ENCODE data around the gene ZNF532. TPM values are rescaled to one million over a fixed set of nuclear protein-coding genes. Genes with fewer than 3 reads are reported as not detected.

ZNF532 gene
- total RNA-seq, 4 donors from 2014 or later = 16.2 to 26.9 (median 22.7) TPM

DNA sequence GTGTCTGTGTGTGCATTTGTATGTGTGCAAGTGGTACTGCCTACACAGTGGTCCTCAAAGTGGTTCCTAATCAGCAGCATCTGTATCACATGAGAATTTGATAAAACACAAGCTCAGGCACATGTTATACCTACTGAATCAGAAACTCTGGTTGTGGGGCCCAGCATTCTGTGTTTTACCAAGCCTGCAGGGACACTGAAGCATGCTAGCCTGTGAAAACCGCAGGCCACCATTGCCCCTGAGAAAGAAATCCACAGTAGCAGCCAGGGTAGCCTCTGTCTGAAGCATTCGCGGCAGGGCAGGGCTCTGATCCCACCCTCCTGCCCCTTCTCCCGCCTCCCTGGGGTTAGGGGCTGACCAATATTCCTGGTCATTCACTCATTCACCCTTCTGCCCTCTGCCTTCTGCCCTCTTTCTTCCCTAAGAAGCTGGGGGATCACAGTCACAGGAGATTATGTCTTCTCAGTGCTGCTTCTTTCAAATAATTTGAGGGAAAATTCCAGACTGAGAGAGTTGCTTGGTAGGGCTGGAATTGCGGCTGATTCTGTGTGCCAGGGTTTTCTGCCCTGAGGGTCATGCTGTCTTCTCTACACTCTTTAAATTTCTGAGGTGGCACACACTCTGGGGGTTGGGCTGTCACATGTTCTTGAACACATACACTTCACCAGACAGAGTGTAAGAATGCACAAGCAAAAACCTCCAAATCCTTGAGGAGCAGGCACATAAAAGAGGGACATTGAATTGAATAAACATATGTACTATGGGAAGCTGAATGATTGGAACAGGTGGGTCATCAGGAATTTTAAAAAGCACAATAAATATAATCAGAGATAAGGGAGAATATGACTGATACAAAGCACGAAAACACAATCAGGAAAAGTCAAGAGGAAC is 148.4 kb downstream of the ZNF532 start:
- Histone ChIP-seq H3K36me3 (no peaks in the 10 kb centered on the region), H3K4me3 (no peak overlapping the region), H3K9me3 (no peaks in the 10 kb centered on the region), H3K4me1 (no peaks in the 10 kb centered on the region), H3K27me3 (no peaks in the 10 kb centered on the region), H3K27ac (no peak overlapping the region)
- WGBS, 2 donors (ENCODE audit: low coverage in 1 of 2) = 48 to 52% methylated on average over 2 to 6 of the region's 6 CpGs
- in situ Hi-C loops (cut with MboI; ENCODE audit: low pct_ligation_motif_present in 1 of 4, low pct_unique_long_range_greater_than_20kb in 1 of 4, low sequenced_read_pairs in 3 of 4) = no loop called here
- no peak for TF ChIP-seq EP300 (IDR thresholded peaks at IDR 0.05; ENCODE audit: low read depth)
- TF ChIP-seq, protein P1, sequence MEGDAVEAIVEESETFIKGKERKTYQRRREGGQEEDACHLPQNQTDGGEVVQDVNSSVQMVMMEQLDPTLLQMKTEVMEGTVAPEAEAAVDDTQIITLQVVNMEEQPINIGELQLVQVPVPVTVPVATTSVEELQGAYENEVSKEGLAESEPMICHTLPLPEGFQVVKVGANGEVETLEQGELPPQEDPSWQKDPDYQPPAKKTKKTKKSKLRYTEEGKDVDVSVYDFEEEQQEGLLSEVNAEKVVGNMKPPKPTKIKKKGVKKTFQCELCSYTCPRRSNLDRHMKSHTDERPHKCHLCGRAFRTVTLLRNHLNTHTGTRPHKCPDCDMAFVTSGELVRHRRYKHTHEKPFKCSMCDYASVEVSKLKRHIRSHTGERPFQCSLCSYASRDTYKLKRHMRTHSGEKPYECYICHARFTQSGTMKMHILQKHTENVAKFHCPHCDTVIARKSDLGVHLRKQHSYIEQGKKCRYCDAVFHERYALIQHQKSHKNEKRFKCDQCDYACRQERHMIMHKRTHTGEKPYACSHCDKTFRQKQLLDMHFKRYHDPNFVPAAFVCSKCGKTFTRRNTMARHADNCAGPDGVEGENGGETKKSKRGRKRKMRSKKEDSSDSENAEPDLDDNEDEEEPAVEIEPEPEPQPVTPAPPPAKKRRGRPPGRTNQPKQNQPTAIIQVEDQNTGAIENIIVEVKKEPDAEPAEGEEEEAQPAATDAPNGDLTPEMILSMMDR (IDR thresholded peaks at IDR 0.05) = no peak
- no peak for TF ChIP-seq POLR2A (IDR thresholded peaks at IDR 0.05)
- no peak for TF ChIP-seq POLR2AphosphoS5 (IDR thresholded peaks at IDR 0.05)
- intact Hi-C loops (cut with DNase I; ENCODE audit: low total_unique reads) = no loop called here
- no peak for DNase-seq

GRCh38 chr18:59013744-59014143 is 149.1 kb downstream of the ZNF532 start:
- Histone ChIP-seq H3K27ac (no peak overlapping the region), H3K27me3 (no peaks in the 10 kb centered on the region), H3K9me3 (no peaks in the 10 kb centered on the region), H3K4me3 (no peak overlapping the region), H3K36me3 (no peaks in the 10 kb centered on the region), H3K4me1 (no peaks in the 10 kb centered on the region)
- TF ChIP-seq, protein P1 (IDR thresholded peaks at IDR 0.05) = no peak
- TF ChIP-seq POLR2AphosphoS5 (IDR thresholded peaks at IDR 0.05) = no peak
- no peak for TF ChIP-seq EP300 (IDR thresholded peaks at IDR 0.05; ENCODE audit: low read depth)
- no peak for TF ChIP-seq POLR2A (IDR thresholded peaks at IDR 0.05)
- intact Hi-C loops (cut with DNase I; ENCODE audit: low total_unique reads) = no loop called here
- DNase-seq = no peak
- in situ Hi-C loops (cut with MboI; ENCODE audit: low pct_ligation_motif_present in 1 of 4, low pct_unique_long_range_greater_than_20kb in 1 of 4, low sequenced_read_pairs in 3 of 4) = no loop called here
- WGBS, 2 donors (ENCODE audit: low coverage in 1 of 2) = 71 to 92% methylated on average over 2 of the region's 2 CpGs

DNA sequence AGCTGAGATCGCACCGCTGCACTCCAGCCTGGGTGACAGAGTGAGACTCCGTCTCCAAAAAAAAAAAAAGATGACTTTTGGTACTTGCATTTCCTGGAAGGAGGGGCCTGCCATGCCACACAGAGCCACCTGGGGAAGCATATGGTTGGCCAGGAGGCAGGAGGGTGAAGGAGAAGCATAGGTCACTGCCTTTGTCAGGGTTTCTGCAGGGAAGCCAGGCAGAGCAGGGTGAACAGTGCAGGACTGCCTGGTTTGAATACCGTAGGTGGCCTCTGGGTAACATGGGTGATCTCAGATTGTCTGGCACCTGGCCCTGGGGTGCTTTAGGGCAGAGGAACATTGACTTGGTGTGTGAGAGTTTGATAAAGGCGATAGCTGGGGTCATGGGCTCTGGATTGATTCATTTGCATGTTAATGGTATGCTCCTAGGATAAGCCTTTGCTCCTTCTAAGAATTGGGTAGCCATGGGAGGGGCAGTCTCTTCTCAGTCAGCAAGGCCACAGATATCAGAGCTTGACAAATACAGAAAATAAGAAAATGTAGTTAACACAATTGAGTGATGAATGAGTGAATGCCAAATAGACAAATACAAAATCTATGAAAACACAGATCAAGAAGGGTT is 151.0 kb downstream of the ZNF532 start:
- WGBS, 2 donors (ENCODE audit: low coverage in 1 of 2) = 93 to 100% methylated on average over 1 to 5 of the region's 5 CpGs
- Histone ChIP-seq H3K27me3 (no peaks in the 10 kb centered on the region), H3K4me3 (no peak overlapping the region), H3K9me3 (no peaks in the 10 kb centered on the region), H3K27ac (no peak overlapping the region), H3K36me3 (no peaks in the 10 kb centered on the region), H3K4me1 (no peaks in the 10 kb centered on the region)
- DNase-seq = no peak
- intact Hi-C loops (cut with DNase I; ENCODE audit: low total_unique reads) = no loop called here
- TF ChIP-seq, protein P1 (IDR thresholded peaks at IDR 0.05) = no peak
- TF ChIP-seq POLR2A (IDR thresholded peaks at IDR 0.05) (no peak), EP300 (IDR thresholded peaks at IDR 0.05; ENCODE audit: low read depth) (no peak), POLR2AphosphoS5 (IDR thresholded peaks at IDR 0.05) (no peak)
- in situ Hi-C loops (cut with MboI; ENCODE audit: low pct_ligation_motif_present in 1 of 4, low pct_unique_long_range_greater_than_20kb in 1 of 4, low sequenced_read_pairs in 3 of 4) = no loop called here

GRCh38 chr18:59021500-59021899 is 156.8 kb downstream of the ZNF532 start:
- TF ChIP-seq EP300 (IDR thresholded peaks at IDR 0.05; ENCODE audit: low read depth) = no peak
- Histone ChIP-seq H3K27me3 (no peaks in the 10 kb centered on the region), H3K9me3 (no peaks in the 10 kb centered on the region), H3K27ac (no peak overlapping the region), H3K4me1 (no peaks in the 10 kb centered on the region), H3K4me3 (no peak overlapping the region), H3K36me3 (no peaks in the 10 kb centered on the region)
- WGBS, 2 donors (ENCODE audit: low coverage in 1 of 2) = 12% methylated on average over 1 of the region's 1 CpG; no CpG with 5 or more reads in 1 of the 2 donors
- intact Hi-C loops (cut with DNase I; ENCODE audit: low total_unique reads) = no loop called here
- in situ Hi-C loops (cut with MboI; ENCODE audit: low pct_ligation_motif_present in 1 of 4, low pct_unique_long_range_greater_than_20kb in 1 of 4, low sequenced_read_pairs in 3 of 4) = no loop called here
- DNase-seq = no peak
